Activated T-cell treated with anti-CD3 and anti-CD28 coated beads for 4 hours (primary cell): ENCODE measurements around the gene EYS.
"Not testable (repeated sequence)": the region's sequence is repeated elsewhere in the genome, so short reads cannot be mapped to it uniquely, and the experiment has no call there.

Source experiments
- DNase-seq: peaks from one replicate; pipeline ENCODE4 v3.0.0-alpha.2; 2020

Gene EYS

GRCh38 chr6:63744810-63745209 is 1962.2 kb downstream of the EYS start:
- DNase-seq, result no peak

- no peak for DNase-seq
Measured at GRCh38 chr6:63743691-63744090, 1963.3 kb downstream of the EYS start.

GRCh38 chr6:63742060-63742459 is 1965.0 kb downstream of the EYS start:
- DNase-seq, result no peak

GRCh38 chr6:63740709-63741108 is 1966.3 kb downstream of the EYS start:
- DNase-seq, result no peak

- DNase-seq, result no peak
Measured at GRCh38 chr6:63739094-63739687, 1967.8 kb downstream of the EYS start.

- not testable (repeated sequence) for DNase-seq
Measured at GRCh38 chr6:63738190-63738589, 1968.8 kb downstream of the EYS start.

GRCh38 chr6:63734923-63735322 is 1972.1 kb downstream of the EYS start:
- no peak for DNase-seq

- DNase-seq, result no peak
Measured at GRCh38 chr6:63732336-63732735, 1974.7 kb downstream of the EYS start.

- no peak for DNase-seq
Measured at GRCh38 chr6:63731930-63732329, 1975.1 kb downstream of the EYS start.

GRCh38 chr6:63730311-63730710 is 1976.7 kb downstream of the EYS start:
- DNase-seq, result no peak

GRCh38 chr6:63724721-63725120 is 1982.3 kb downstream of the EYS start:
- no peak for DNase-seq

GRCh38 chr6:63721181-63721580 is 1985.8 kb downstream of the EYS start:
- no peak for DNase-seq

- DNase-seq, result no peak
Measured at GRCh38 chr6:63716169-63716568, 1990.9 kb downstream of the EYS start.

GRCh38 chr6:63714091-63714490 is 1992.9 kb downstream of the EYS start:
- DNase-seq, result no peak

- DNase-seq, result no peak
Measured at GRCh38 chr6:63713332-63713731, 1993.7 kb downstream of the EYS start.

GRCh38 chr6:63709148-63709547 is 1997.9 kb downstream of the EYS start:
- no peak for DNase-seq

GRCh38 chr6:63708631-63709030 is 1998.4 kb downstream of the EYS start:
- no peak for DNase-seq

GRCh38 chr6:63706630-63707029 is 2000.4 kb downstream of the EYS start:
- no peak for DNase-seq

- no peak for DNase-seq
Measured at GRCh38 chr6:63705707-63706106, 2001.3 kb downstream of the EYS start.

- DNase-seq, result no peak
Measured at GRCh38 chr6:63690221-63690620, 2016.8 kb downstream of the EYS start.

GRCh38 chr6:63689421-63689820 is 2017.6 kb downstream of the EYS start:
- no peak for DNase-seq

- DNase-seq, result no peak
Measured at GRCh38 chr6:63685446-63686379, 2021.3 kb downstream of the EYS start.

- DNase-seq, result no peak
Measured at GRCh38 chr6:63683071-63683603, 2023.9 kb downstream of the EYS start.

- no peak for DNase-seq
Measured at GRCh38 chr6:63677282-63677681, 2029.7 kb downstream of the EYS start.
